ENCODE results near the gene CD300LD.
"Not testable (repeated sequence)": the region's sequence is repeated elsewhere in the genome, so short reads cannot be mapped to it uniquely, and the experiment has no call there.

CD300LD gene

GRCh38 chr17:74592087-74592990 lies at the start of gene CD300LD:
CD300LD (minus strand) TSS chr17:74592283; CDS start chr17:74592202, 81 bp downstream.
- peak; percentile 12 for DNase-seq

DNA sequence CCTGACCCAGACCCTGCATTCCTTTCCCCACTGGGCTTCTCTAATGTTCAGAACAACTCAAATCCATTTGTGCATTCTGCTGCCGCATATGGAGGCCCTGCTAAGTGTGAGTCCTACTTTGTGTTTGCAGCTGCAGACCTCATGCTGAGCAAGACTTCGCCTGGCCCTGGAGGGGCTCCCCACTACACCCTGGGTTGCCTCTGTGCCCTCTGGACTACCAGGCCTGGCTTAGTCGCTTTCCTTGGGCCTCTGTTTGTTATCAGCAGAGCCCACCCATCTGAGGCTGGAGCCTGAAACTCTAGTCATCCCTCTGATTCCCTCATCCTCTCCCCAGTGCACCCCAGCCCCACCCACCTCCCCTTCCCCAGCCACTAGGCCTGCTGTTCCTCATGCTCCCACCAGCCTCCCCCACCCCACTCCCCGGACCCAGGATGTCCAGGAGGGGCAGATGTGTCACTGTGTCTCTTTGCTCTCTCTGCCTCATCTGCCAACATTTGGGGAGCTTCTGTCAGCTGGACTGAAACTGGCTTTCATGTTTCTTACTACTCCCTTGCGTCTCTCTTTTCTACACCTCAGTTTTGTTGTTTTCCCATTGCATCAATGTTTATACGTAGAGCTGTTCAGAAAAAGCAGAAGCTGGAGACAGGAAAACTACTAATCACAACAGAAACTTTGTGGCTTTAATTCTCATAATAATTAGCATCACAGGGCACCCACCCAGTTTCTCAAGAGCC lies 49.3 kb upstream of the CD300LD start:
- DNase-seq, result no peak

- DNase-seq, result peak; percentile 63
These were observed 47.6 kb upstream of the CD300LD start for GRCh38 chr17:74639704-74640151.

GRCh38 chr17:74637926-74638325 lies 45.8 kb upstream of the CD300LD start:
- DNase-seq, result no peak

- DNase-seq, result no peak
These were observed 45.2 kb upstream of the CD300LD start for GRCh38 chr17:74637265-74637664.

- DNase-seq, result not testable (repeated sequence)
These were observed 44.5 kb upstream of the CD300LD start for GRCh38 chr17:74636541-74637085.

- no peak for DNase-seq
These were observed 43.3 kb upstream of the CD300LD start for GRCh38 chr17:74635418-74635817.

GRCh38 chr17:74633326-74633725 lies 41.2 kb upstream of the CD300LD start:
- no peak for DNase-seq

DNA sequence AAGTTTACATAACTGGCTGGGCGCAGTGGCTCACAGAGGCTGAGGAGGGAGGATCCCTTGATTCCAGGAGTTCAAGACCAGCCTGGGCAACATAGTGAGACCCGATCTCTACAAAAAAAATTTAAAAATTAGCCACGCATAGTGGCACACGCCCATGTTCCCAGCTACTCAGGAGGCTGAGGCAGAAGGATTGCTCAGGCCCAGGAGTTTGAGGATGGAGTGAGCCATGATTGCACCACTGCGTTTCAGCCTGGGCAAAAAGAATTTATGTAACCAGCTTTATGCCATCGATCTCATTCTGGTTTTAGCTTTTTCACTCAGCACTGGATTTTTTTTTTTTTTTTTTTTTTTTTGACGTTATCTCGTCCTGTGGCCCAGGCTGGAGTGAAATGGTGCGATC lies 40.5 kb upstream of the CD300LD start:
- DNase-seq, result no peak

- DNase-seq, result no peak
These were observed 39.7 kb upstream of the CD300LD start for GRCh38 chr17:74631468-74632450.

DNA sequence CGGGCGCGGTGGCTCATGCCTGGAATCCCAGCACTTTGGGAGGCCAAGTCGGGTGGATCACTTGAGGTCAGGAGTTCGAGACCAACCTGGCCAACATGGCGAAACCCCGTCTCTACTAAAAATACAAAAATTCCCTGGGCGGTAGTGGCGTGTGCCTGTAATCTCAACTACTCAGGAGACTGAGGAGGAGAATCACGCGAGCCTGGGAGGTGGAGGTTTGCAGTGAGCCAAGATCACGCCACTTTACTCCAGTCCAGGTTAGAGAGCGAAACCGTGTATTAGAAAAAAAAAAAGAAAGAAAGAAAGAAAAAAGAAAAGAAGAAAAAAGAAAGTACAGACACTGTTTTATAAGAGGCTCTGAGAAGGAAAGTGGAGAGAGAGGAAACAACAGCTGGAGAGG lies 38.2 kb upstream of the CD300LD start:
- DNase-seq, result not testable (repeated sequence)

DNA sequence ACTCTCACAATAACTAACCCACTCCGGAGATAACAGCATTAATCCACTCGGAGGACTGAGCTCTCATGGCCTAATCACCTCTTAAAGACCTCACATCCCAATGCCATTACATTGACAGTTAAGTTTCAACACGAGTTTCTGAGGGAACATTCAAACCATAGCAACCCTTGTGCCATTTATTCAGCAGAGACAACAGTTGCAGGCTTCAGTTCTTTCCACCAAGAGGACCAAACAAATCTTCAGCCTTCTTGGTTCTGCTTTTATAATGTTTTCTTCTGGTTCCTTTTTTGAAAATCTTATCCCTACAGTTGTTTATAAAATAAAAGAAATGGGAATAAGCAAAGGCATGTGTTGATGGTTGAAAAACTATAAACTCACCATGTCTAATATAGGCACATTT lies 33.6 kb upstream of the CD300LD start:
- no peak for DNase-seq

GRCh38 chr17:74624131-74624530 lies 32.0 kb upstream of the CD300LD start:
- DNase-seq, result no peak

GRCh38 chr17:74623693-74624093 lies 31.6 kb upstream of the CD300LD start, which contains the start of gene CD300E:
CD300E (minus strand) TSS chr17:74623738; CDS start chr17:74623621, 117 bp downstream.
- DNase-seq, result no peak

DNA sequence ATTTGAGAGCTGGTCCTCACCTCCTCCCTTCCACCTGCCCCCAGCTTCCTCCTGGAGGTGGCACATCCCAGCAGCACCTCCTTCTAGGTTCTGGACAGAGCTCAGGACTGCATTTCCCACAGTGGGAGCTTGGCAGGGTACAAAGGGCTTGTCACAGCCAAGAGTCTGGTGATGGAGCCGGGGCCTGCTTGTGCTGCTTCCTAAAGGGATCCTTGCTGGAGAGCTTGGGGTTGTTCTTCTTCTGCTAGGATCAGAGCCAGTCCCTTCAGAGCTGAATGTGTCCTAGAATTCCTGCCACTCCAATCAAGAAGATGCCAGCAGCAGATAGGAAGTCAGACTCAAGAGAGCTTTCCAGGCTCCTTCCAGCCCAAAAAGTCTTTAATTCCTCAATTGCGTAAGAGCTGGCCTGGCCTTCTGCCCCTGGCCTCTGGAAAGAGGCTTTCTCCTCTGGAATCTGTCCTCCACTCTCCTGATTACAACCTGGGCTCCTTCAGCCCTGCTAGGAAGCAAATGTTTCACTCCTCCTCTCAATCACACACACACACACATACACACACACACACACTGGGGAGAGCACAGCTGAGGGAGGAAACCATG lies 27.1 kb upstream of the CD300LD start:
- no peak for DNase-seq

GRCh38 chr17:74618451-74618850 lies 26.4 kb upstream of the CD300LD start:
- no peak for DNase-seq

DNA sequence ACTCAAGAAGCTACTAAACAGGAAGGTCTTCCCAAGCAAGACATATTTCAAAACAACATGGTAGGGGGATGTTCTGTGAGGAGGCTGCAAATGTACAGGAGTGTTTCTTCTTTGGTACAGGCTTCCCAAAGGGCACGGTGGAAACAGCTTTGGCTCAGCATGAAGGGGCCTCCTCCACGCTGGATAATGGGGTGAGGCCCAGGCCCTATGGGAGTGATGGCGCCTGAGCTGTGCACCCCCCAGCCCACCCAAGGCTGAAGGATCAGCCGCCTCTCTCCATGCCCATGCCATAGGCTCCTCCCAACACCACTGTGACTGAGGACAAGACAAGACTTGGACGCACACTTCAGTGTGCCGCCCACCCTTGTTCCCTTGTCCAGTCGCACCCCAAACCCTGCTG lies 24.6 kb upstream of the CD300LD start:
- DNase-seq, result no peak

DNA sequence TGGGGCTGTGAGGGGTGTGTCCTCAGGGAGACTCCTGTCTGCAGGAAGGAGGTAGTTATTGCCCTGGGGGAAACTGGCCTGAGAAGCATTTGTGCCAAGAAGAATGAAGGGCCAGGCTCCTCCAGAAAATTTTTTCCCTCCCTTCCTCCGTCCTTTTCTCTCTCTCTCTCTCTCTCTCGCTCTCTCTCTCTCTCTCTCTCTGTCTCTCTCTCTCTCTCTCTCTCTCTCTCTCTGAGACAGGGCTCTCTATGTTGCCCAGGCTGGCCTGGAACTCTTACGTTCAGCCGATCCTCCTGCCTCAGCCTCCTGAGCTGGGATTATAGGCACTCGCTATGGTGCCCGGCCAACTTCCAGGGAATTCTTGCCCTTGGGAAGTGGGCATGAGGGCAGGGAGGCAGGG lies 20.0 kb upstream of the CD300LD start:
- DNase-seq, result no peak

- no peak for DNase-seq
These were observed 18.0 kb upstream of the CD300LD start for GRCh38 chr17:74610108-74610507.

GRCh38 chr17:74608511-74608910 lies 16.4 kb upstream of the CD300LD start:
- DNase-seq, result no peak

GRCh38 chr17:74607221-74607620 lies 15.1 kb upstream of the CD300LD start:
- no peak for DNase-seq

GRCh38 chr17:74606050-74606449 lies 14.0 kb upstream of the CD300LD start:
- no peak for DNase-seq

All from activated CD4-positive, alpha-beta T cell treated with anti-CD3 and anti-CD28 coated beads, Interleukin-10, Interleukin-2, amounts not matched to agents 100 ng/mL and 50 ng/mL, durations not matched to agents 16 hours and 8 hours (primary cell).